B cell (primary cell): ENCODE results near the gene FSTL3. TPM values are rescaled to one million over a fixed set of nuclear protein-coding genes. Genes with fewer than 3 reads are reported as not detected.

Experiments used
- ATAC-seq: fragments of 200-7000 bp; cut with Tn5 transposase; one replicate; pipeline ENCODE4 v1.10.0; 2021; ENCODE audit warnings: low read depth, mild to moderate bottlenecking, moderate number of reproducible peaks, moderate library complexity
- CTCF ChIA-PET: fragments of 350-600 bp; sonication (Branson Sonifier 250); formaldehyde crosslinking; loops from one replicate; lab custom pipeline; 2021; ENCODE audit warnings: antibody characterized with exemption, inconsistent platforms; lab: Charles Lee
- POLR2A ChIA-PET: fragments of 350-600 bp; sonication (Branson Sonifier 250); formaldehyde crosslinking; loops from one replicate; lab custom pipeline; 2021; ENCODE audit warnings: antibody characterized with exemption; lab: Charles Lee
- DNase-seq: peaks from one replicate; pipeline ENCODE4 v3.0.0; 2013
- H2AFZ ChIP-seq: 2 replicates; pipeline ENCODE4 v1.6.1; 2012; ENCODE audit warnings: mild to moderate bottlenecking, low read depth, low read length; ENCODE audit not compliant: insufficient read depth, poor library complexity, severe bottlenecking
- H3K27ac ChIP-seq, 2 donors: 1 replicate in 1 of 2; 2 replicates in 1 of 2; pipeline ENCODE4 v1.5.1; 2012 to 2013; ENCODE audit warnings: low read length in 2 of 2, mild to moderate bottlenecking in 2 of 2, moderate library complexity in 1 of 2
- H3K27me3 ChIP-seq, 4 experiments: fragments of 200-600 bp in 1 of 4; sonication (generic) in 1 of 4; replicated peaks in 1 of 4; 1 replicate in 2 of 4; 2 replicates in 2 of 4; pipeline versions ENCODE4 v1.6.1 to v1.7.0; 2013 to 2016; ENCODE audit warnings: low read length in 3 of 4, mild to moderate bottlenecking in 2 of 4, mixed read lengths in 1 of 4, moderate library complexity in 1 of 4; ENCODE audit not compliant: insufficient read depth in 4 of 4, control insufficient read depth in 3 of 4; ENCODE audit errors: control extremely low read depth in 1 of 4
- H3K36me3 ChIP-seq, 2 experiments: replicated peaks in 1 of 2; 1 replicate in 1 of 2; 2 replicates in 1 of 2; pipeline versions ENCODE4 v1.6.1 to v1.7.1; 2013; ENCODE audit warnings: low read length in 1 of 2; ENCODE audit not compliant: insufficient read depth in 2 of 2, control insufficient read depth in 1 of 2; ENCODE audit errors: control extremely low read depth in 1 of 2, extremely low read depth in 1 of 2
- H3K4me1 ChIP-seq, 2 donors: fragments of 200-600 bp in 1 of 2; sonication (generic) in 1 of 2; 1 replicate in 1 of 2; 2 replicates in 1 of 2; pipeline versions ENCODE4 v1.5.1 to v1.6.1; 2013 to 2017; ENCODE audit warnings: low read length in 2 of 2; ENCODE audit not compliant: control insufficient read depth in 2 of 2, insufficient read depth in 2 of 2
- H3K4me2 ChIP-seq: replicated peaks from 2 replicates; pipeline ENCODE3; 2012; ENCODE audit warnings: mild to moderate bottlenecking, low read depth, low read length; ENCODE audit not compliant: poor library complexity, severe bottlenecking
- H3K4me3 ChIP-seq, 5 experiments: fragments of 200-600 bp in 1 of 5; sonication (generic) in 1 of 5; 1 replicate in 3 of 5; 2 replicates in 2 of 5; pipeline versions ENCODE4 v1.5.1 to v1.7.0; 2011 to 2016; ENCODE audit warnings: low read length in 4 of 5, mild to moderate bottlenecking in 4 of 5, low read depth in 2 of 5, control low read depth in 1 of 5, moderate library complexity in 1 of 5; ENCODE audit not compliant: insufficient read depth in 1 of 5; ENCODE audit errors: control extremely low read depth in 1 of 5, extremely low read depth in 1 of 5
- H3K79me2 ChIP-seq: fragments of 200-600 bp; sonication (generic); one replicate; pipeline ENCODE4 v1.6.0; 2016; ENCODE audit warnings: low read length; ENCODE audit not compliant: control insufficient read depth, insufficient read depth
- H3K9ac ChIP-seq: fragments of 200-600 bp; sonication (generic); 2 replicates; pipeline ENCODE4 v1.6.1; 2017; ENCODE audit warnings: mild to moderate bottlenecking, low read length, moderate library complexity
- H3K9me3 ChIP-seq, 3 donors: one replicate each; pipeline versions ENCODE4 v1.6.1 to v1.7.1; 2013; ENCODE audit warnings: low read length in 2 of 3; ENCODE audit not compliant: control insufficient read depth in 2 of 3, insufficient read depth in 1 of 3; ENCODE audit errors: control extremely low read depth in 1 of 3
- H4K20me1 ChIP-seq: 2 replicates; pipeline ENCODE4 v1.6.0; 2012; ENCODE audit warnings: mild to moderate bottlenecking, low read length; ENCODE audit not compliant: insufficient read depth, control insufficient read depth, poor library complexity, severe bottlenecking
- H3K27ac Mint-ChIP-seq: one replicate; pipeline ENCODE4 v1.8.0; 2021; ENCODE audit warnings: mixed read lengths
- H3K27me3 Mint-ChIP-seq: one replicate; pipeline ENCODE4 v1.8.0; 2021; ENCODE audit warnings: mixed read lengths
- H3K4me1 Mint-ChIP-seq: one replicate; pipeline ENCODE4 v1.8.0; 2021; ENCODE audit warnings: mixed read lengths
- H3K4me3 Mint-ChIP-seq: one replicate; pipeline ENCODE4 v1.8.0; 2021; ENCODE audit warnings: mixed read lengths
- H3K9me3 Mint-ChIP-seq: one replicate; pipeline ENCODE4 v1.8.0; 2022; ENCODE audit warnings: mixed read lengths; ENCODE audit not compliant: insufficient read depth
- EZH2 ChIP-seq: IDR thresholded peaks from 2 replicates; pipeline ENCODE4 v1.6.1; 2012; ENCODE audit warnings: borderline replicate concordance, low read depth, mild to moderate bottlenecking, moderate library complexity, low read length; ENCODE audit not compliant: insufficient read depth, poor library complexity, severe bottlenecking
- WGBS: methylation state at CpG from one replicate; pipeline ENCODE4 v1.1.5; 2013; ENCODE audit warnings: missing lambda C conversion rate; ENCODE audit not compliant: insufficient coverage; 5-methylcytosine and 5-hydroxymethylcytosine counted together
- intact Hi-C: fragments of 100-400 bp; cut with micrococcal nuclease; formaldehyde crosslinking; loops from one replicate; pipeline ENCODE4 v1.10.0; 2022
- polyA plus RNA-seq: library from polyadenylated mRNA; depleted of rRNA; stranded (reverse); fragments of >200 nt; gene quantifications from 2 replicates; pipeline ENCODE4 v1.2.3, GENCODE V29; 2012
- total RNA-seq, 2 donors: library from RNA; stranded (reverse); fragments of 120-200 nt in 1 of 2; gene quantifications; 1 replicate in 1 of 2; 2 replicates in 1 of 2; pipeline versions ENCODE4 v1.2.3 to v1.2.4, GENCODE V29; 2013 to 2022
- TF ChIP-seq, protein P1 (sequence below): fragments of 200-600 bp; IDR thresholded peaks from one replicate; pipeline ENCODE4 v1.8.0; 2022; ENCODE audit warnings: antibody characterized with exemption, mild to moderate bottlenecking

The FSTL3 gene
- total and polyA plus RNA-seq, 2 donors (not counting 1 experiment from before 2014, with no cell fraction given): 2.6 to 5.8 TPM

DNA sequence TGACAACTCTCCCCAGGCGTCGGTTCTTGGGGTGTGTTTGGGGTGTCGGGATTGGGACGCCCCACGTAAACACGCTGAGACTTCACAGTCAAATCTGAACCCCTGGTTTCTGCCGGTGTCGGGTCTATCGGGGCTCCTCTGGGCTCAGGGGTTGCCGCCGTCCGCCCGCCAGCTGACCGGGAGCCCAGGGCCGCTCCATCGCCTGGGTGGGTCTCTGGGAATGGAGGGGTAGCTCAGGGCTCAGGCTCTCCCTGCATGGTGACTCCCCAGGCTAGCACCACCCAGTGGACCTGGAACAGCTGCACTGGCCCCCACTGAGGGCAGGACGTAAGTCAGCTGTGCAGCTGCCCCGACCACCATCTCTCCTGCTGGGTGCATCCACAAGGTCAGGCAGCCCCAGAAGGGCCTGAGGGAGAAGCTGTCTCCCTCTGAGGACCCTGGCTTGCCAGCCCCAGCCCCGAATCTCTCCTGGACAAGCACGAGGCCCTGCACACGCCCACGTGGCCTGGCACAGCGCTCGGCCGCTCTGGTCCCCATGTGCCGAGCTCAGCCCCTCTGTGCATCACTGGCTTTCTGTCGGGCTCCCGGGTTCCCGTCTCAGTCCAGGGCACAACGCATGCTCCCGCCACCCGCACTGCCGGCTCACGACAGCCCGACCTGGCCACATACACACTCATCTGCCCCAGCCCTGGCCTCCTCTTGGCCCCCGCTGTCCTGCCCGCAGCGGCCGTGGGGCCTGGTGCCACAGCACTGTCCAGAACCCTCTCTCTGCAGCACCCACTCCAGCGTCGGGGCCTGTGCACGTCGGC lies 19.2 kb upstream of the FSTL3 start:
- peaks cover 61% of the 10 kb centered on the region for H3K4me1 Mint-ChIP-seq
- H3K4me3 Mint-ChIP-seq: no peak overlapping the region
- ChIA-PET CTCF (no interaction called here), POLR2A (interaction anchor here (0.6 to 1.1 kb wide), 2 partner anchors 15 to 1379 kb away, joined by 3 read pairs; no protein-coding TSS in a partner anchor)
- no peaks in the 10 kb centered on the region for H3K9me3 Mint-ChIP-seq
- peaks cover 0 to 49% of the 10 kb centered on the region in 2 experiments for H3K36me3 ChIP-seq
- H3K27ac Mint-ChIP-seq: no peak overlapping the region
- ATAC-seq (no peak), DNase-seq (no peak)
- intact Hi-C loops: no loop called here
- no peak overlapping the region for H3K9ac ChIP-seq
- 93% methylated on average over 41 of the region's 43 CpGs for WGBS
- no peaks in the 10 kb centered on the region for H3K27me3 ChIP-seq
- no peak overlapping the region for H3K4me3 ChIP-seq
- peaks cover 98% of the 10 kb centered on the region for H4K20me1 ChIP-seq
- no peaks in the 10 kb centered on the region for H3K27me3 Mint-ChIP-seq
- TF ChIP-seq EZH2: no peak
- TF ChIP-seq, protein P1, sequence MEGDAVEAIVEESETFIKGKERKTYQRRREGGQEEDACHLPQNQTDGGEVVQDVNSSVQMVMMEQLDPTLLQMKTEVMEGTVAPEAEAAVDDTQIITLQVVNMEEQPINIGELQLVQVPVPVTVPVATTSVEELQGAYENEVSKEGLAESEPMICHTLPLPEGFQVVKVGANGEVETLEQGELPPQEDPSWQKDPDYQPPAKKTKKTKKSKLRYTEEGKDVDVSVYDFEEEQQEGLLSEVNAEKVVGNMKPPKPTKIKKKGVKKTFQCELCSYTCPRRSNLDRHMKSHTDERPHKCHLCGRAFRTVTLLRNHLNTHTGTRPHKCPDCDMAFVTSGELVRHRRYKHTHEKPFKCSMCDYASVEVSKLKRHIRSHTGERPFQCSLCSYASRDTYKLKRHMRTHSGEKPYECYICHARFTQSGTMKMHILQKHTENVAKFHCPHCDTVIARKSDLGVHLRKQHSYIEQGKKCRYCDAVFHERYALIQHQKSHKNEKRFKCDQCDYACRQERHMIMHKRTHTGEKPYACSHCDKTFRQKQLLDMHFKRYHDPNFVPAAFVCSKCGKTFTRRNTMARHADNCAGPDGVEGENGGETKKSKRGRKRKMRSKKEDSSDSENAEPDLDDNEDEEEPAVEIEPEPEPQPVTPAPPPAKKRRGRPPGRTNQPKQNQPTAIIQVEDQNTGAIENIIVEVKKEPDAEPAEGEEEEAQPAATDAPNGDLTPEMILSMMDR: no peak
- no peak overlapping the region for H2AFZ ChIP-seq
- H3K4me2 ChIP-seq: no peak overlapping the region
- no peak overlapping the region for H3K27ac ChIP-seq
- H3K4me1 ChIP-seq: peaks cover 28 to 52% of the 10 kb centered on the region in 2 donors
- peaks cover 100% of the 10 kb centered on the region for H3K79me2 ChIP-seq
- no peaks in the 10 kb centered on the region for H3K9me3 ChIP-seq

GRCh38 chr19:657611-658010 lies 18.6 kb upstream of the FSTL3 start:
- CTCF ChIA-PET: no interaction called here

More at GRCh38 chr19:657611-658010, 18.6 kb upstream of the FSTL3 start:
- TF ChIP-seq, protein P1: no peak
- no peak for TF ChIP-seq EZH2
- Histone ChIP-seq H3K36me3 (peaks cover 0 to 42% of the 10 kb centered on the region in 2 experiments), H4K20me1 (peaks cover 98% of the 10 kb centered on the region), H3K4me1 (peaks cover 28 to 53% of the 10 kb centered on the region in 2 donors), H3K27ac (peak overlapping the region in 1 of 2 donors; percentile 97), H3K27me3 (no peaks in the 10 kb centered on the region), H3K4me3 (no peak overlapping the region), H2AFZ (no peak overlapping the region), H3K4me2 (peak overlapping the region; percentile 96), H3K9me3 (no peaks in the 10 kb centered on the region), H3K79me2 (peaks cover 100% of the 10 kb centered on the region), H3K9ac (no peak overlapping the region)
- H3K9me3 Mint-ChIP-seq: no peaks in the 10 kb centered on the region
- WGBS: 89% methylated on average over 19 of the region's 19 CpGs
- POLR2A ChIA-PET: no interaction called here
- no peak overlapping the region for H3K27ac Mint-ChIP-seq
- no peak overlapping the region for H3K4me3 Mint-ChIP-seq
- H3K4me1 Mint-ChIP-seq: peaks cover 61% of the 10 kb centered on the region
- no peaks in the 10 kb centered on the region for H3K27me3 Mint-ChIP-seq
- intact Hi-C loops: no loop called here
- DNase-seq (no peak), ATAC-seq (no peak)
